ENCODE measurements around the gene OR10X1.

Gene OR10X1, protein sequence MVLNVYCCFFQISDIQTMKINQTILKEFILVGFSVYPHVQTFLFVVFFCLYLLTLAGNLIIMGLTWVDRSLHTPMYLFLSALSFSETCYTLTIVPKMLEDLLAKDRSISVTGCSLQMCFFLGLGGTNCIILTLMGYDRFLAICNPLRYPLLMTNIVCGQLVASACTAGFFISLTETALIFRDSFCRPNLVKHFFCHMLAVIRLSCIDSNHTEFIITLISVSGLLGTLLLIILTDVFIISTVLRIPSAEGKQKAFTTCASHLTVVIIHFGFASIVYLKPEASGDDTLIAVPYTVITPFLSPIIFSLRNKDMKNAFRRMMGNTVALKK

GRCh38 chr1:158579733-158580132 lies at the start of gene OR10X1:
Gene OR10X1 (minus strand): TSS chr1:158579899. CDS start chr1:158579899, 0 bp downstream.
- DNase-seq, result no peak

GRCh38 chr1:158613764-158614163 lies 34.1 kb upstream of the OR10X1 start:
- no peak for DNase-seq

GRCh38 chr1:158611916-158612315 lies 32.2 kb upstream of the OR10X1 start:
- no peak for DNase-seq

GRCh38 chr1:158607296-158607695 lies 27.6 kb upstream of the OR10X1 start:
- no peak for DNase-seq

DNA sequence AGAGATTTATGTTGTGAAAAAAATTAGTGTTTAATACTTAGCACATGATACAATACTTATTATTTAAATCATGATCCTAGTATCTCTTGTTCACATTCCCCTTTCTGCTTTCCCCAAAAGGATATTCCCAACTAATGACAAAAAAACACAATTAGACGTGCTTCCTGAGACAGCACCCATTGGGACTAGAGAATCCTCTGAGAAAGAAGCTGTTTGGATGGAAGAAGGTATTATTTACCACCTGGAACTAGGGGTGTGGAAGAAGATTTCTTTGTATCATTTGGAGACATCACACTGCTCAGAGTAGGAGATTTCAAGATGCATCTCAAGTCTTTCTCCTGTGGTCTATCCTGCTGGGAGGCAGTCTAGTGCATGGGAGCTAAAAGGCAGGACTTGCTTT lies 25.3 kb upstream of the OR10X1 start, which contains the start of gene OR10Z1:
Gene OR10Z1, plus strand, starts transcription at position 301 of the 400 bp plus-strand sequence. CDS start 1,171 bp downstream, outside the sequence.
- no peak for DNase-seq

GRCh38 chr1:158600735-158601134 lies 21.0 kb upstream of the OR10X1 start:
- no peak for DNase-seq

DNA sequence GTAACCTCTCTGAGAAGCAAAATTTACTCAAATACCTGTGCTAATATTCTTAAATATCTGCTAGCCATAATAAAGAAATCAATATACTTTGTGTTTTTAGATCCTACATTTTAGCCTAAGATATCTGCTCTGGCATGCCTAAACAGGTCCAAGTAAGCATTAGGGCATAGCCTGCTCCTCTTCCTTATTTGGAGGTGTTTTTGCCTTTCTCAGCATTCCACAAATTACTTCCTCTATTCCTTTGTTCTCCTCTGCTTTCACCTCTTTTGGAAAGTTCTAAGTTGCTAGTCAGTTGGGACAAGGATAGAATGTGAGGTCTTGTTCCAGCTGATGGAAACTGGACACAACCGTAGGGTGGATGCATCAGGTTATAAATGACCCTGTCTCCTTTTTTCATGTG lies 7.2 kb upstream of the OR10X1 start:
- no peak for DNase-seq

DNA sequence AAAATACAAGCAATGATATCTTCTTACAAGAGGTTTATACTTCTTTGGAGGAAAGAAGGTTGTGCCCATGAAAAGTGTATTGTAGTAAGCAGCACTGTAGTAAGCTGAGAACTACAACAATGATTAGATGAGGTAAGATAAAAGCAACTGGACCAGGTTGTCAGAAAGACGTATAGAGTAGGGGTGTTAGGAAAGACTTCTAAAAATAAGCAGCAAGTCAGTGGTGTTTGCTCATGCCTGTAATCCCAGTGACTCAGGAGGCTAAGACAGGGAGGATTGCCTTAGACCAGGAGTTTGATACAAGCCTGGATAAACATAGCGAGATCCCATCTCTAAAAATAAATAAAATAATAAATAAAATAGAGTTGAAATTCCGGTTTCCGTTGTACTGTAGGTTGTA lies 4.3 kb upstream of the OR10X1 start:
- DNase-seq, result no peak

- no peak for DNase-seq
Observed at GRCh38 chr1:158577561-158577960, 2.1 kb downstream of the OR10X1 start.

DNA sequence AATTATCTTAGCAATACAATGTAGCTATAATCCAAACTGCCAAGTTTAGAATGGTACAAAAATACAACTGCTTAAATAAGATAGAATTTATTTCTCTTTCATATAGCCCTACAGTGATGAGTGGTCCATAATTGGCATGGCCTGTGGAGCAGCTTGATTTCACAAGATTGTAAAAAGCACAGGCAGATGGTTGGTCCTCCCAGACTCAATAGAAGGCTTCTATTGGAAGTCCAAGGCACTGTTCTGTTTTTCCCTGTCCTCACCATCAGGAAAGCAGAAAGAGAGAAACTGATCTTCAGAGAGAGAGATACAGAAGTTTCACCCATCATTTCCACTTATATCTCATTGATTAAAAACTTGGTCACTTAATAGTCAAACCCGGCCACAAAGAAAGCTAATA lies 7.5 kb downstream of the OR10X1 start:
- DNase-seq, result no peak

GRCh38 chr1:158570480-158570879 lies 9.2 kb downstream of the OR10X1 start, which contains the start of gene OR6P1:
Gene OR6P1 (minus strand): TSS chr1:158570580. CDS start chr1:158563604, 6,976 bp downstream.
- no peak for DNase-seq

GRCh38 chr1:158564608-158565007 lies 15.1 kb downstream of the OR10X1 start:
- DNase-seq, result peak; percentile 65 to 88

GRCh38 chr1:158563853-158564252 lies 15.8 kb downstream of the OR10X1 start:
- peak; percentile 23 to 37 for DNase-seq

- DNase-seq, result no peak
Observed at GRCh38 chr1:158559696-158560095, 20.0 kb downstream of the OR10X1 start.

DNA sequence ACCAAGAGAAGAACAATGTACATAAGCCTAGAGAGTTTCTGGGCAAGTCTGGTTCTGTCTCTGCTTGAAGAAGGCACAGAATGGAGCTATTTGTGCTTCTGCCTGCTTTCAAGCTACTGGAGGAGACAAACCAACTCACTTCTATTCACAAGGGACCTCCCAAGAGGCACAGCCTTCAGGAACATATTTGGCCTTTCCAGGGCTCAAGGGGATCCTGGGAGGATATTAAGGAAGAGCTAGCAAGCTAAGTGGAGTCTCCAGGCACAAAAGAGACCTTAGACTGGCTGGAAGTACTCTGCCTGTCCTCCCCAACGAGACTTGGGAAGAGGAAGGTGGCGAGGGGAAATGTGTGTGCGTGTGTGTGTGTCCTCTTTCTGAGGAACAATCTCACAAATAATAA lies 25.3 kb downstream of the OR10X1 start, which contains the start of gene OR6Y1:
Gene OR6Y1, minus strand, starts transcription at position 54 of the 400 bp plus-strand sequence. CDS start 6,300 bp downstream, outside the sequence.
- DNase-seq, result no peak

DNA sequence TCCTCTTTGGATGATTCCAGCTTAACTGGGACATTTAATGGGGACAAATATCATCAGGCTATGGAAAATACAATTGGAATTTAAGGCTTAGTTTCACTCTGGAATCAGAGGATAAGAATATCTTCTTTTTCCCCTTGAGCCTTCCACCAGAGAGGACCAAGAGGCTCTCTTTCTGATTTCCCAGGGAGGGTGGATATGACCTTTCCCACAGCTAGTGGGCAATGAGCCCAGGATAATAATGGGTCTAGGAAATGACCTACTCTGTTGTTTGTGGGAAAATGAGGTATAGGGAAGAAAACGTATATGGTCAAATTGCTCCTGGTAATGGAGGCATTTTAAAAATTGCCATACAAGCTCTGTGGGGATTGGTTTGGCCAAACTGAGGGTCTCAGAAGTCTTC lies 27.4 kb downstream of the OR10X1 start:
- no peak for DNase-seq

DNA sequence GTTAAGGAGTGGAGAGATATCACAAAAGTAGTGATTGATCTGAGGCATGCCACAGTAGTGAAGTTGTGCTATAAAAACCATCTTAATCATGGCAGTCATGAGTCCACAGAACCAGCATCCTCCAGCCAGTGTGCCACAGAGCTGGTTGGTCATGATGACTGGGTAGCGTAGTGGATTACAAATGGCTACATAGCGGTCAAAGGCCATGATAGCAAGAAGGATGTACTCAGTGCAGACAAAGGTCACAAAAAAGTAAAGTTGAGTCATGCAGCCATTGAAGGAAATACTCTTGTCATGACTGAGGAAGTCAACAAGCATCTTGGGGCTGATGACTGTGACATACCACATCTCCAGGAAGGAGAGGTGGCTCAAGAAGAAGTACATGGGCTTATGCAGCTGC lies 32.2 kb downstream of the OR10X1 start:
- DNase-seq, result no peak

DNA sequence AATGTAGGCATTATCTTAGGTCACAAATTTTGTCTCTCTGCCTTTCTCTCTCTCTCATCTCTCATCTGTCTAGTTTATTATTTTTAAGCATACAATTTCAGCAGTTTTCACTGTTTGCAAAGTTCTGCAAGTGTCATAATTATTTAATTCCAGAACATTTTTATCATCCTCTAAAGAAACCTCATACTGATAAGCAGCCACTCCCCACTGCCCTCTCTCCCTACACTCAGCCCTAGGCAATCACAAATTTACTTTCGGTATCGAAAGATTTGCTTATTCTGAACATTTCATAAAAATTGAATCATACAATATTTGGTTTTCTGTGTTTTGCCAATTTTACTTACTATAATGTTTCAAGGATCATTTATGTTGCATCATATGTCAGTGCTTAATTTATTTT lies 42.1 kb downstream of the OR10X1 start:
- DNase-seq, result no peak

GRCh38 chr1:158534496-158534895 lies 45.2 kb downstream of the OR10X1 start:
- no peak for DNase-seq

All from AML-193 (cell line).